Measurements from ENCODE around the gene KRT79. TPM values are rescaled to one million over a fixed set of nuclear protein-coding genes. Genes with fewer than 3 reads are reported as not detected.

KRT79 gene
- total and polyA plus RNA-seq, 9 of the 15 experiments (the other 6 are each of a cell fraction or from before 2014, with no cell fraction given), result 0.03 to 2.3 (median 0.23) TPM; not detected in 2

- TF ChIP-seq SNAPC5 (CRISPR knock-in tag; IDR thresholded peaks at IDR 0.05) (no peak), ZNF644 (tag; IDR thresholded peaks at IDR 0.05; ENCODE audit: low read depth) (no peak), MYC (IDR thresholded peaks at IDR 0.05; ENCODE audit: low read depth, low read length) (peak; percentile 26; the same call in 1 of the 2 replicates), MYC (CRISPR knock-in tag; IDR thresholded peaks at IDR 0.05; ENCODE audit: borderline replicate concordance, low read depth) (no peak), PHB (CRISPR knock-in tag; IDR thresholded peaks at IDR 0.05) (no peak), HES1 (IDR thresholded peaks at IDR 0.05; ENCODE audit: low read depth) (no peak), ASH1L (IDR thresholded peaks at IDR 0.05; ENCODE audit: borderline replicate concordance, low read depth, partially characterized antibody) (no peak), STAT6 (CRISPR knock-in tag; IDR thresholded peaks at IDR 0.05) (no peak), HINFP (tag; conservative IDR thresholded peaks at IDR 0.05; ENCODE audit: low read depth) (no peak), ZNF695 (CRISPR knock-in tag; IDR thresholded peaks at IDR 0.05) (no peak), HMGN3 (IDR thresholded peaks at IDR 0.05; ENCODE audit: borderline replicate concordance, extremely low read depth, insufficient read length, low read depth, low read length) (no peak), TAF1 (IDR thresholded peaks at IDR 0.05; ENCODE audit: control insufficient read depth, extremely low read depth, insufficient read depth, low read length, severe bottlenecking) (peak; percentile 37), ZBTB43 (CRISPR knock-in tag; IDR thresholded peaks at IDR 0.05) (no peak; the same call in 1 of the 2 replicates), ARID3B (CRISPR knock-in tag; IDR thresholded peaks at IDR 0.05; ENCODE audit: borderline replicate concordance) (no peak), MTA2 (IDR thresholded peaks at IDR 0.05; ENCODE audit: low read depth) (peak; percentile 84), HNRNPK (IDR thresholded peaks at IDR 0.05; ENCODE audit: low read depth, low read length, poor library complexity, severe bottlenecking) (no peak), NR2F6 (CRISPR knock-in tag; IDR thresholded peaks at IDR 0.05) (no peak), RB1 (IDR thresholded peaks at IDR 0.05; ENCODE audit: low read depth) (no peak), SMARCE1 (IDR thresholded peaks at IDR 0.05) (peak; percentile 78), CSDE1 (IDR thresholded peaks at IDR 0.05) (no peak)
Observed at GRCh38 chr12:52796839-52797528, 37.1 kb downstream of the KRT79 start (continued).

All from K562 (cell line).